OCI-LY1 (cell line): ENCODE results near the gene KCNMA1.

Source experiments
- H2AFZ ChIP-seq: fragments of 200-600 bp; sonication (generic), shearing (Covaris generic); 2 replicates; pipeline ENCODE4 v1.6.0; 2014; ENCODE audit warnings: antibody characterized with exemption, mild to moderate bottlenecking, low read length
- H3F3A ChIP-seq: fragments of 200-600 bp; sonication (generic), shearing (Covaris generic); 2 replicates; pipeline ENCODE4 v1.6.0; 2014; ENCODE audit warnings: mild to moderate bottlenecking, antibody characterized with exemption, low read length, moderate library complexity; ENCODE audit not compliant: insufficient read depth
- H3K27ac ChIP-seq: fragments of 200-600 bp; sonication (generic); 2 replicates; pipeline ENCODE4 v1.5.1; 2014; ENCODE audit warnings: low read length, mixed run types, mild to moderate bottlenecking, low read depth; ENCODE audit not compliant: poor library complexity, severe bottlenecking
- H3K27me3 ChIP-seq: fragments of 200-600 bp; sonication (generic); 2 replicates; pipeline ENCODE4 v1.6.0; 2014; ENCODE audit warnings: antibody characterized with exemption, mild to moderate bottlenecking, low read length, moderate library complexity; ENCODE audit not compliant: insufficient read depth
- H3K36me3 ChIP-seq: fragments of 200-600 bp; sonication (generic); 2 replicates; pipeline ENCODE4 v1.6.1; 2014; ENCODE audit warnings: mild to moderate bottlenecking, antibody characterized with exemption, low read length, moderate library complexity, mixed read lengths; ENCODE audit not compliant: insufficient read depth
- H3K4me1 ChIP-seq: fragments of 200-600 bp; sonication (generic); 2 replicates; pipeline ENCODE4 v1.5.1; 2014; ENCODE audit warnings: mild to moderate bottlenecking, low read length, moderate library complexity; ENCODE audit not compliant: insufficient read depth, severe bottlenecking
- H3K4me2 ChIP-seq: fragments of 200-600 bp; sonication (generic), shearing (Covaris generic); 2 replicates; pipeline ENCODE4 v1.6.1; 2014; ENCODE audit warnings: low read length
- H3K4me3 ChIP-seq: fragments of 200-600 bp; sonication (generic); 2 replicates; pipeline ENCODE4 v1.5.1; 2014; ENCODE audit warnings: low read length, low read depth, mild to moderate bottlenecking, mixed read lengths; ENCODE audit not compliant: poor library complexity, severe bottlenecking
- H3K79me2 ChIP-seq: fragments of 200-600 bp; shearing (Covaris generic); 2 replicates; pipeline ENCODE4 v1.6.1; 2016; ENCODE audit warnings: mixed run types, low read length, mixed read lengths; ENCODE audit not compliant: insufficient read depth
- H3K9ac ChIP-seq: fragments of 200-600 bp; sonication (generic), shearing (Covaris generic); 2 replicates; pipeline ENCODE4 v1.6.1; 2014; ENCODE audit warnings: mild to moderate bottlenecking, low read length, mixed read lengths
- H3K9me2 ChIP-seq: fragments of 200-600 bp; sonication (generic), shearing (Covaris generic); 2 replicates; pipeline ENCODE4 v1.6.1; 2014; ENCODE audit warnings: low read depth, mild to moderate bottlenecking, low read length, mixed read lengths
- H3K9me3 ChIP-seq: fragments of 200-600 bp; shearing (Covaris generic); 2 replicates; pipeline ENCODE4 v1.6.1; 2014; ENCODE audit warnings: low read length, mixed read lengths
- H4K20me1 ChIP-seq: fragments of 200-600 bp; sonication (generic), shearing (Covaris generic); 2 replicates; pipeline ENCODE4 v1.6.0; 2016; ENCODE audit warnings: mild to moderate bottlenecking, low read length; ENCODE audit not compliant: insufficient read depth
- EZH2 ChIP-seq: fragments of 200-600 bp; sonication (generic), shearing (Covaris generic); IDR thresholded peaks from 2 replicates; pipeline ENCODE4 v1.8.0; 2017; ENCODE audit warnings: borderline replicate concordance, mixed run types, mild to moderate bottlenecking, antibody characterized with exemption, low read length, moderate library complexity, mixed read lengths
- TF ChIP-seq, protein P1 (sequence below): fragments of 200-600 bp; sonication (generic), shearing (Covaris generic); IDR thresholded peaks from 2 replicates; pipeline ENCODE4 v1.5.1; 2017; ENCODE audit warnings: mild to moderate bottlenecking, antibody characterized with exemption, low read length, moderate library complexity, mixed read lengths

Gene KCNMA1

GRCh38 chr10:77208684-77209256 lies 428.8 kb downstream of the KCNMA1 start:
- H3K4me2 ChIP-seq: no peak overlapping the region
- no peaks in the 10 kb centered on the region for H3K27me3 ChIP-seq
- TF ChIP-seq EZH2: no peak
- TF ChIP-seq, protein P1, sequence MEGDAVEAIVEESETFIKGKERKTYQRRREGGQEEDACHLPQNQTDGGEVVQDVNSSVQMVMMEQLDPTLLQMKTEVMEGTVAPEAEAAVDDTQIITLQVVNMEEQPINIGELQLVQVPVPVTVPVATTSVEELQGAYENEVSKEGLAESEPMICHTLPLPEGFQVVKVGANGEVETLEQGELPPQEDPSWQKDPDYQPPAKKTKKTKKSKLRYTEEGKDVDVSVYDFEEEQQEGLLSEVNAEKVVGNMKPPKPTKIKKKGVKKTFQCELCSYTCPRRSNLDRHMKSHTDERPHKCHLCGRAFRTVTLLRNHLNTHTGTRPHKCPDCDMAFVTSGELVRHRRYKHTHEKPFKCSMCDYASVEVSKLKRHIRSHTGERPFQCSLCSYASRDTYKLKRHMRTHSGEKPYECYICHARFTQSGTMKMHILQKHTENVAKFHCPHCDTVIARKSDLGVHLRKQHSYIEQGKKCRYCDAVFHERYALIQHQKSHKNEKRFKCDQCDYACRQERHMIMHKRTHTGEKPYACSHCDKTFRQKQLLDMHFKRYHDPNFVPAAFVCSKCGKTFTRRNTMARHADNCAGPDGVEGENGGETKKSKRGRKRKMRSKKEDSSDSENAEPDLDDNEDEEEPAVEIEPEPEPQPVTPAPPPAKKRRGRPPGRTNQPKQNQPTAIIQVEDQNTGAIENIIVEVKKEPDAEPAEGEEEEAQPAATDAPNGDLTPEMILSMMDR: no peak

DNA sequence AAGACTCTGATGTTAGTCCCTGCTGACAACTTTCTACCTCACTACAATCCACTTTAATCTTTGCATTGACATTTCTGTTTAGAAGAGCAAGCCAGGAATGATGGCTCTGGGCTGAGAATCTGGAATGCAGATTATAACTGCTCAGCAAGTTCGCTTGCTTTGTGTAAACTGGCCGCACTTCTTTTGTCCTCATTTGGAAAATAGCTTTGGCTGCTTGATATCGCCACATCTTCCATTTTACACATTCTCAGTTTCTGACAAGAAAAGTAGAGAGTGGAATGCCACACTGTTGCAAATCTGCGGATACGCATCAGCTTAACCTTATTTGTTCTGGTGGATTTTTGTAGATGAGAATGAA lies 429.8 kb downstream of the KCNMA1 start:
- H3F3A ChIP-seq: no peaks in the 10 kb centered on the region
- no peak for TF ChIP-seq EZH2
- TF ChIP-seq, protein P1: no peak
- H3K9me2 ChIP-seq: no peaks in the 10 kb centered on the region
- no peak overlapping the region for H3K27ac ChIP-seq
- no peak overlapping the region for H2AFZ ChIP-seq
- H3K4me3 ChIP-seq: no peak overlapping the region
- no peak overlapping the region for H3K4me2 ChIP-seq
- H3K9ac ChIP-seq: no peak overlapping the region
- H4K20me1 ChIP-seq: no peaks in the 10 kb centered on the region
- no peaks in the 10 kb centered on the region for H3K79me2 ChIP-seq
- no peaks in the 10 kb centered on the region for H3K27me3 ChIP-seq
- H3K36me3 ChIP-seq: no peaks in the 10 kb centered on the region
- H3K4me1 ChIP-seq: no peaks in the 10 kb centered on the region
- no peaks in the 10 kb centered on the region for H3K9me3 ChIP-seq

More at GRCh38 chr10:77208684-77209256, 428.8 kb downstream of the KCNMA1 start:
- Histone ChIP-seq H2AFZ (no peak overlapping the region), H3K27ac (no peak overlapping the region), H3K9me3 (no peaks in the 10 kb centered on the region), H3K36me3 (no peaks in the 10 kb centered on the region), H3K9ac (no peak overlapping the region), H3K4me1 (no peaks in the 10 kb centered on the region), H4K20me1 (no peaks in the 10 kb centered on the region), H3K79me2 (no peaks in the 10 kb centered on the region), H3K4me3 (no peak overlapping the region), H3K9me2 (no peaks in the 10 kb centered on the region), H3F3A (no peaks in the 10 kb centered on the region)

DNA sequence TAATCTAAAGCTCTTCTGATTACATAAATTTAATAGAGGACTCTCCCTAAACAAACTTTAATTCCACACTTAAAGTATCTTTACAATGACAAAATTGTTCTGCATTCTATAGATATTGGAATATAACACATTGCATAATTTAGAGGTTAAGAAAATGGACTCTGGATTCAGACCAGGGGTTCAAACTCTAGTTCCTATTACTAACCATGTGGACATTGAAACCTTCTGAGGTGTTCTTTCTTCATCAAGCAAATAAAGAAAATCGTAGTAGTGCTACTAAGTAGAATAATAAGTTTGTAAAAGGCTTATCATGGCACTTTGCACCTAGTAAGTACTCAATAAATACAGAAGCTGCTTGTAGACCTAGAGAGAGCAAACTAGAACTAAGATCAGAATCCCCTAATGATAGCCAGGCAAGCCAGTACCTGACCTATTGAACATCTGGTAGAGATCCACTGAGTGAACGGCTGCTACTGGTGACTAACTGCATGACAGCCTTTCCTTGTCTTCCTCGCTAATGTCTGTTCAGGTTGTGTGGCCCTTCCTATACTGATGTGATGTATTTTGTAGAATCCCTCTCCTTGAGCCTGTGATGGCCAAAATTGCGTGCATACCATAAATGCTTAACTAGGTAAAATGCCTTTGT lies 430.3 kb downstream of the KCNMA1 start:
- H3K79me2 ChIP-seq: no peaks in the 10 kb centered on the region
- H3K4me2 ChIP-seq: no peak overlapping the region
- H3K4me3 ChIP-seq: no peak overlapping the region
- H2AFZ ChIP-seq: no peak overlapping the region
- no peaks in the 10 kb centered on the region for H3K4me1 ChIP-seq
- H3K27me3 ChIP-seq: no peaks in the 10 kb centered on the region
- H4K20me1 ChIP-seq: no peaks in the 10 kb centered on the region
- no peak overlapping the region for H3K9ac ChIP-seq
- H3K27ac ChIP-seq: no peak overlapping the region
- no peaks in the 10 kb centered on the region for H3K9me3 ChIP-seq
- TF ChIP-seq, protein P1: no peak
- no peak for TF ChIP-seq EZH2
- H3F3A ChIP-seq: no peaks in the 10 kb centered on the region
- no peaks in the 10 kb centered on the region for H3K9me2 ChIP-seq
- no peaks in the 10 kb centered on the region for H3K36me3 ChIP-seq
